GM23338 (cell line): ENCODE results near the gene CNTNAP4.

Source experiments
- CREB1 ChIP-seq: fragments of 250-450 bp; sonication (Bioruptor Pico); IDR thresholded peaks from 2 replicates; pipeline ENCODE4 v1.5.0; 2020; ENCODE audit warnings: low read depth, mild to moderate bottlenecking, moderate library complexity
- CTCF ChIP-seq, 2 experiments: fragments of 200-600 bp in 1 of 2; sonication (generic) in 1 of 2; conservative IDR thresholded peaks; 2 replicates each; pipeline versions ENCODE4 v1.5.1 to v1.6.1; 2016 to 2017; ENCODE audit warnings: antibody characterized with exemption in 2 of 2, low read depth in 2 of 2, mild to moderate bottlenecking in 2 of 2, moderate library complexity in 1 of 2
- EZH2 ChIP-seq: fragments of 200-600 bp; sonication (generic); IDR thresholded peaks from one replicate; pipeline ENCODE4 v1.8.0; 2017; ENCODE audit warnings: antibody characterized with exemption, mild to moderate bottlenecking, low read depth; ENCODE audit not compliant: unreplicated experiment
- EZH2phosphoT487 ChIP-seq: fragments of 200-600 bp; sonication (generic); IDR thresholded peaks from one replicate; pipeline ENCODE4 v1.8.1; 2018; ENCODE audit warnings: antibody characterized with exemption; ENCODE audit not compliant: unreplicated experiment
- JUNB ChIP-seq: IDR thresholded peaks from one replicate; pipeline ENCODE4 v1.6.1; 2016; ENCODE audit warnings: antibody characterized with exemption; ENCODE audit not compliant: unreplicated experiment
- POLR2AphosphoS5 ChIP-seq: IDR thresholded peaks from 2 replicates; pipeline ENCODE4 v1.6.1; 2016; ENCODE audit warnings: antibody characterized with exemption, low read depth
- STAT1 ChIP-seq: IDR thresholded peaks from one replicate; pipeline ENCODE4 v1.6.1; 2016; ENCODE audit warnings: antibody characterized with exemption; ENCODE audit not compliant: unreplicated experiment
- ZNF114 ChIP-seq: fragments of 250-450 bp; sonication (Bioruptor Pico); IDR thresholded peaks from 2 replicates; pipeline ENCODE4 v1.5.0; 2020; ENCODE audit warnings: mild to moderate bottlenecking, moderate library complexity
- ZNF462 ChIP-seq: fragments of 250-450 bp; sonication (Bioruptor Pico); IDR thresholded peaks from 2 replicates; pipeline ENCODE4 v1.5.0; 2020; ENCODE audit warnings: mild to moderate bottlenecking, moderate library complexity

GRCh38 chr16:76237471-76237870, 39.7 kb upstream of the CNTNAP4 start:
- TF ChIP-seq CTCF (conservative IDR thresholded peaks at IDR 0.05; ENCODE audit: low read depth in 2 of 2) (no peak), EZH2 (no peak), POLR2AphosphoS5 (no peak), JUNB (no peak), EZH2phosphoT487 (no peak), CREB1 (CRISPR knock-in tag) (no peak), ZNF462 (CRISPR knock-in tag) (no peak), STAT1 (no peak), ZNF114 (CRISPR knock-in tag) (no peak)
